ENCODE results near the gene SCN5A.

SCN5A gene

GRCh38 chr3:38645601-38646000, 3.9 kb downstream of the SCN5A start:
- no peak for DNase-seq
- Histone ChIP-seq H3K36me3 (ENCODE audit: control insufficient read depth in 1 of 2, insufficient read depth in 2 of 2, low read depth in 1 of 2, low read length in 2 of 2) (no peaks in the 10 kb centered on the region), H4K8ac (ENCODE audit: low read length) (no peak overlapping the region)

GRCh38 chr3:38645076-38645475, 4.4 kb downstream of the SCN5A start:
- Histone ChIP-seq H3K18ac (ENCODE audit: low read depth in 1 of 2, low read length in 2 of 2) (no peak overlapping the region), H2BK5ac (ENCODE audit: low read depth, low read length, poor library complexity, severe bottlenecking) (no peak overlapping the region), H3K9ac (ENCODE audit: low read length) (no peak overlapping the region), H3K4ac (ENCODE audit: low read depth in 1 of 2, low read length in 2 of 2) (no peak overlapping the region), H3K79me1 (replicated peaks; ENCODE audit: low read length, poor library complexity, severe bottlenecking) (no peaks in the 10 kb centered on the region), H3K4me1 (ENCODE audit: control insufficient read depth, insufficient read depth, low read depth, low read length) (peaks cover 13% of the 10 kb centered on the region), H3K23ac (ENCODE audit: low read length in 2 of 2) (no peak overlapping the region), H2AK5ac (ENCODE audit: low read length, severe bottlenecking) (no peak overlapping the region), H3K27ac (ENCODE audit: low read length, poor library complexity, severe bottlenecking) (no peak overlapping the region), H3K4me3 (ENCODE audit: insufficient read depth in 1 of 2, low read depth in 1 of 2, low read length in 2 of 2) (no peak overlapping the region), H3K27me3 (ENCODE audit: control insufficient read depth in 1 of 2, insufficient read depth in 1 of 2, low read length in 2 of 2) (peaks cover 63 to 89% of the 10 kb centered on the region in 2 experiments), H2BK120ac (ENCODE audit: low read depth, low read length) (no peak overlapping the region), H2BK12ac (ENCODE audit: low read length in 2 of 2) (no peak overlapping the region), H3K14ac (ENCODE audit: low read length in 2 of 2) (no peak overlapping the region), H3K9me3 (ENCODE audit: control insufficient read depth, low read length) (peaks cover 4% of the 10 kb centered on the region), H3K36me3 (ENCODE audit: control insufficient read depth in 1 of 2, insufficient read depth in 2 of 2, low read depth in 1 of 2, low read length in 2 of 2) (no peaks in the 10 kb centered on the region), H4K91ac (ENCODE audit: low read length) (no peak overlapping the region), H3K4me2 (ENCODE audit: low read length, poor library complexity, severe bottlenecking) (no peak overlapping the region), H2BK15ac (ENCODE audit: low read depth, poor library complexity, severe bottlenecking) (no peak overlapping the region), H4K8ac (ENCODE audit: low read length) (no peak overlapping the region), H2AFZ (ENCODE audit: low read depth, low read length) (no peak overlapping the region)
- WGBS, result 87% methylated on average over 4 of the region's 4 CpGs
- no peak for DNase-seq

More at GRCh38 chr3:38645601-38646000, 3.9 kb downstream of the SCN5A start:
- Histone ChIP-seq H3K79me1 (replicated peaks; ENCODE audit: low read length, poor library complexity, severe bottlenecking) (no peaks in the 10 kb centered on the region), H2BK120ac (ENCODE audit: low read depth, low read length) (no peak overlapping the region), H3K9me3 (ENCODE audit: control insufficient read depth, low read length) (peaks cover 4% of the 10 kb centered on the region), H4K91ac (ENCODE audit: low read length) (no peak overlapping the region), H3K27me3 (ENCODE audit: control insufficient read depth in 1 of 2, insufficient read depth in 1 of 2, low read length in 2 of 2) (peaks cover 68 to 94% of the 10 kb centered on the region in 2 experiments), H3K4me1 (ENCODE audit: control insufficient read depth, insufficient read depth, low read depth, low read length) (peaks cover 14% of the 10 kb centered on the region), H2BK5ac (ENCODE audit: low read depth, low read length, poor library complexity, severe bottlenecking) (no peak overlapping the region), H3K4me2 (ENCODE audit: low read length, poor library complexity, severe bottlenecking) (no peak overlapping the region), H2AK5ac (ENCODE audit: low read length, severe bottlenecking) (no peak overlapping the region), H3K4ac (ENCODE audit: low read depth in 1 of 2, low read length in 2 of 2) (no peak overlapping the region), H3K27ac (ENCODE audit: low read length, poor library complexity, severe bottlenecking) (no peak overlapping the region), H2BK15ac (ENCODE audit: low read depth, poor library complexity, severe bottlenecking) (no peak overlapping the region), H2BK12ac (ENCODE audit: low read length in 2 of 2) (no peak overlapping the region), H3K14ac (ENCODE audit: low read length in 2 of 2) (no peak overlapping the region), H3K4me3 (ENCODE audit: insufficient read depth in 1 of 2, low read depth in 1 of 2, low read length in 2 of 2) (no peak overlapping the region), H3K18ac (ENCODE audit: low read depth in 1 of 2, low read length in 2 of 2) (no peak overlapping the region), H2AFZ (ENCODE audit: low read depth, low read length) (no peak overlapping the region), H3K9ac (ENCODE audit: low read length) (no peak overlapping the region), H3K23ac (ENCODE audit: low read length in 2 of 2) (no peak overlapping the region)
- WGBS, result 82% methylated on average over 8 of the region's 8 CpGs

- no peak overlapping the region for H2BK120ac ChIP-seq (ENCODE audit: low read depth, low read length)
- H3K9me3 ChIP-seq (ENCODE audit: control insufficient read depth, low read length), result peaks cover 4% of the 10 kb centered on the region
- H2BK15ac ChIP-seq (ENCODE audit: low read depth, poor library complexity, severe bottlenecking), result no peak overlapping the region
- no peak overlapping the region for H2BK12ac ChIP-seq (ENCODE audit: low read length in 2 of 2)
- H3K9ac ChIP-seq (ENCODE audit: low read length), result no peak overlapping the region
- no peak overlapping the region for H3K18ac ChIP-seq (ENCODE audit: low read depth in 1 of 2, low read length in 2 of 2)
- H3K23ac ChIP-seq (ENCODE audit: low read length in 2 of 2), result no peak overlapping the region
- no peak overlapping the region for H3K27ac ChIP-seq (ENCODE audit: low read length, poor library complexity, severe bottlenecking)
- no peak overlapping the region for H2AK5ac ChIP-seq (ENCODE audit: low read length, severe bottlenecking)
- no peak overlapping the region for H3K14ac ChIP-seq (ENCODE audit: low read length in 2 of 2)
- H4K91ac ChIP-seq (ENCODE audit: low read length), result no peak overlapping the region
- peaks cover 59 to 87% of the 10 kb centered on the region in 2 experiments for H3K27me3 ChIP-seq (ENCODE audit: control insufficient read depth in 1 of 2, insufficient read depth in 1 of 2, low read length in 2 of 2)
- peaks cover 11% of the 10 kb centered on the region for H3K4me1 ChIP-seq (ENCODE audit: control insufficient read depth, insufficient read depth, low read depth, low read length)
- H3K36me3 ChIP-seq (ENCODE audit: control insufficient read depth in 1 of 2, insufficient read depth in 2 of 2, low read depth in 1 of 2, low read length in 2 of 2), result no peaks in the 10 kb centered on the region
- H3K4me2 ChIP-seq (ENCODE audit: low read length, poor library complexity, severe bottlenecking), result no peak overlapping the region
- no peak overlapping the region for H2AFZ ChIP-seq (ENCODE audit: low read depth, low read length)
- no peak for DNase-seq
- H3K4me3 ChIP-seq (ENCODE audit: insufficient read depth in 1 of 2, low read depth in 1 of 2, low read length in 2 of 2), result no peak overlapping the region
- no peak overlapping the region for H4K8ac ChIP-seq (ENCODE audit: low read length)
- H2BK5ac ChIP-seq (ENCODE audit: low read depth, low read length, poor library complexity, severe bottlenecking), result no peak overlapping the region
- 90% methylated on average over 6 of the region's 7 CpGs for WGBS
- H3K4ac ChIP-seq (ENCODE audit: low read depth in 1 of 2, low read length in 2 of 2), result no peak overlapping the region
- H3K79me1 ChIP-seq (replicated peaks; ENCODE audit: low read length, poor library complexity, severe bottlenecking), result no peaks in the 10 kb centered on the region
Measured at GRCh38 chr3:38644662-38645053, 4.8 kb downstream of the SCN5A start.

- Histone ChIP-seq H3K18ac (ENCODE audit: low read depth in 1 of 2, low read length in 2 of 2) (no peak overlapping the region), H3K9me3 (ENCODE audit: control insufficient read depth, low read length) (peaks cover 4% of the 10 kb centered on the region), H2BK5ac (ENCODE audit: low read depth, low read length, poor library complexity, severe bottlenecking) (no peak overlapping the region), H3K27ac (ENCODE audit: low read length, poor library complexity, severe bottlenecking) (no peak overlapping the region), H3K4me1 (ENCODE audit: control insufficient read depth, insufficient read depth, low read depth, low read length) (peaks cover 9% of the 10 kb centered on the region), H3K4me2 (ENCODE audit: low read length, poor library complexity, severe bottlenecking) (no peak overlapping the region), H3K4ac (ENCODE audit: low read depth in 1 of 2, low read length in 2 of 2) (no peak overlapping the region), H2BK15ac (ENCODE audit: low read depth, poor library complexity, severe bottlenecking) (no peak overlapping the region), H4K91ac (ENCODE audit: low read length) (no peak overlapping the region), H4K8ac (ENCODE audit: low read length) (no peak overlapping the region), H3K9ac (ENCODE audit: low read length) (no peak overlapping the region), H2BK12ac (ENCODE audit: low read length in 2 of 2) (no peak overlapping the region), H3K14ac (ENCODE audit: low read length in 2 of 2) (no peak overlapping the region), H3K79me1 (replicated peaks; ENCODE audit: low read length, poor library complexity, severe bottlenecking) (no peaks in the 10 kb centered on the region), H2BK120ac (ENCODE audit: low read depth, low read length) (no peak overlapping the region), H3K4me3 (ENCODE audit: insufficient read depth in 1 of 2, low read depth in 1 of 2, low read length in 2 of 2) (no peak overlapping the region), H3K27me3 (ENCODE audit: control insufficient read depth in 1 of 2, insufficient read depth in 1 of 2, low read length in 2 of 2) (peaks cover 59 to 91% of the 10 kb centered on the region in 2 experiments), H3K36me3 (ENCODE audit: control insufficient read depth in 1 of 2, insufficient read depth in 2 of 2, low read depth in 1 of 2, low read length in 2 of 2) (no peaks in the 10 kb centered on the region), H2AFZ (ENCODE audit: low read depth, low read length) (no peak overlapping the region), H2AK5ac (ENCODE audit: low read length, severe bottlenecking) (no peak overlapping the region), H3K23ac (ENCODE audit: low read length in 2 of 2) (no peak overlapping the region)
- no peak for DNase-seq
- WGBS, result 84% methylated on average over 6 of the region's 7 CpGs
Measured at GRCh38 chr3:38644016-38644661, 5.3 kb downstream of the SCN5A start.
